ENCODE measurements around the gene RCOR1. TPM values are rescaled to one million over a fixed set of nuclear protein-coding genes. Genes with fewer than 3 reads are reported as not detected.

RCOR1 gene
- total and polyA plus RNA-seq, 12 donors, result 3.1 to 16.9 (median 12.5) TPM

GRCh38 chr14:102590667-102591099, 1.8 kb upstream of the RCOR1 start:
- ATAC-seq, result no peak
- peak; percentile 27 to 37 for DNase-seq
- Histone ChIP-seq H3K36me3 (no peaks in the 10 kb centered on the region), H3K4me3 (peak overlapping the region in 6 of 10 donors; percentile 87 to 98 (median 96)), H3K27ac (peak overlapping the region in 9 of 10 donors; percentile 87 to 100 (median 98)), H3K4me1 (peaks cover 0 to 36% (median 29%) of the 10 kb centered on the region in 9 donors), H3K9me3 (no peaks in the 10 kb centered on the region), H3K27me3 (no peaks in the 10 kb centered on the region)
- 63 to 69% methylated on average over 13 of the region's 13 CpGs for WGBS, 2 donors
- intact Hi-C loops (cut with DNase I), result loop anchor here in 5 of 10 donors (2.0 to 10.0 kb wide), 6 partner anchors 63 to 464 kb away; partner anchors contain the start of gene CDC42BPB (in 1 of the 5)
- peak in 8 of 9 donors; percentile 8 to 59 (median 43) for TF ChIP-seq CTCF (IDR thresholded peaks at IDR 0.05)

- TF ChIP-seq CTCF (IDR thresholded peaks at IDR 0.05), result no peak
- Histone ChIP-seq H3K4me3 (peak overlapping the region; percentile 66 to 98 (median 93)), H3K27ac (peak overlapping the region; percentile 87 to 100 (median 98)), H3K9me3 (no peaks in the 10 kb centered on the region), H3K36me3 (no peaks in the 10 kb centered on the region), H3K4me1 (peaks cover 0 to 36% (median 29%) of the 10 kb centered on the region in 9 donors), H3K27me3 (no peaks in the 10 kb centered on the region)
- DNase-seq (peak; percentile 43 to 51), ATAC-seq (peak in 7 of 8 donors; percentile 5 to 22 (median 16))
- WGBS, 2 donors, result 1% methylated on average over 34 to 37 of the region's 37 CpGs
- intact Hi-C loops (cut with DNase I), result loop anchor here in 5 of 10 donors (2.0 to 10.0 kb wide), 6 partner anchors 64 to 463 kb away; partner anchors contain the start of gene CDC42BPB (in 1 of the 5)
These were observed 991 bp upstream of the RCOR1 start for GRCh38 chr14:102591372-102591943.

- H3K4me3 ChIP-seq, result peak overlapping the region; percentile 69 to 98 (median 93)
- 0 to 1% methylated on average over 3 to 46 of the region's 49 CpGs for WGBS, 2 donors
- no peak for DNase-seq
- H3K27ac ChIP-seq, result peak overlapping the region; percentile 87 to 100 (median 98)
- H3K36me3 ChIP-seq, result peaks cover 0 to 9% (median 0%) of the 10 kb centered on the region in 9 donors
- H3K27me3 ChIP-seq, result no peaks in the 10 kb centered on the region
- no peak for TF ChIP-seq CTCF (IDR thresholded peaks at IDR 0.05)
- H3K4me1 ChIP-seq, result peaks cover 0 to 36% (median 29%) of the 10 kb centered on the region in 9 donors
- ATAC-seq, result peak in 1 of 8 donors; percentile 1
- intact Hi-C loops (cut with DNase I), result loop anchor here in 6 of 10 donors (1.0 to 10.0 kb wide), 6 partner anchors 65 to 462 kb away; partner anchors contain the start of gene CDC42BPB (in 1 of the 6)
- no peaks in the 10 kb centered on the region for H3K9me3 ChIP-seq
These were observed 263 bp downstream of the RCOR1 start for GRCh38 chr14:102592763-102593060.

GRCh38 chr14:102593061-102593824, 794 bp downstream of the RCOR1 start:
- ATAC-seq (peak in 2 of 8 donors; percentile 3 to 7), DNase-seq (peak; percentile 56 to 61)
- Histone ChIP-seq H3K4me1 (peaks cover 0 to 36% (median 29%) of the 10 kb centered on the region in 9 donors), H3K9me3 (no peaks in the 10 kb centered on the region), H3K4me3 (peak overlapping the region; percentile 69 to 98 (median 93)), H3K27me3 (no peaks in the 10 kb centered on the region), H3K27ac (peak overlapping the region; percentile 87 to 100 (median 98)), H3K36me3 (peaks cover 0 to 9% (median 0%) of the 10 kb centered on the region in 9 donors)
- WGBS, 2 donors, result 0% methylated on average over 61 to 75 of the region's 75 CpGs
- intact Hi-C loops (cut with DNase I), result loop anchor here in 5 of 10 donors (2.0 to 10.0 kb wide), 5 partner anchors 66 to 462 kb away; partner anchors contain the start of gene CDC42BPB (in 1 of the 5)
- peak in 8 of 9 donors; percentile 9 to 57 (median 50) for TF ChIP-seq CTCF (IDR thresholded peaks at IDR 0.05)

Measured in heart right ventricle (tissue), 16 donors.